Fibroblast of mammary gland (primary cell): ENCODE data around the gene TBX6.

Source experiments
- DNase-seq: peaks from one replicate; pipeline ENCODE4 v3.0.0-alpha.2; 2010; ENCODE audit warnings: low read depth
- H3K4me3 ChIP-seq: 2 replicates; pipeline ENCODE4 v1.5.1; 2011; ENCODE audit warnings: low read depth, mild to moderate bottlenecking, low read length, moderate library complexity; ENCODE audit not compliant: control insufficient read depth
- TF ChIP-seq, protein P1 (sequence below): conservative IDR thresholded peaks from 2 replicates; pipeline ENCODE4 v1.5.1; 2011; ENCODE audit warnings: low read depth, low read length, inconsistent platforms; ENCODE audit not compliant: control insufficient read depth, insufficient read depth

TBX6 gene

DNA sequence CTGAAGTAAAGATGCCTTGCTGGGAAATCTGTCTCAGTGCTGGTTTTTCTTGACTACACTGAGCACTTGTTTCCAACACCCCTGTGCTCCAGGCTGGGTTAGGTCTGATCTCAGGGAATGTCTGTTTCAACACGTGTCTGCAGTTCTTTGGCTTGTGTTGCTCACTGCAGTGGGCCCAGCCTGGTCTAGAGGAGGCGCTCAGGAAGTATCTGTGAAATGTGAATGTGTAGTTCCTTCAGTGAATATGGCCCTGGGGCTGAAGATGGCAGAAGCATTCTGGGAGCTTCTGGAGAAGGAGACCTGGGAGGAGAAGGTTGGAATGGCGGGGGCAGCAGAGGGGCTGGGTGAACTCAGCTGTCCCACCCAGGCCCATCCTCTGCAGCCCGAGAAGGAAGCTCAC is 12.4 kb upstream of the TBX6 start:
- DNase-seq, result no peak
- TF ChIP-seq, protein P1, sequence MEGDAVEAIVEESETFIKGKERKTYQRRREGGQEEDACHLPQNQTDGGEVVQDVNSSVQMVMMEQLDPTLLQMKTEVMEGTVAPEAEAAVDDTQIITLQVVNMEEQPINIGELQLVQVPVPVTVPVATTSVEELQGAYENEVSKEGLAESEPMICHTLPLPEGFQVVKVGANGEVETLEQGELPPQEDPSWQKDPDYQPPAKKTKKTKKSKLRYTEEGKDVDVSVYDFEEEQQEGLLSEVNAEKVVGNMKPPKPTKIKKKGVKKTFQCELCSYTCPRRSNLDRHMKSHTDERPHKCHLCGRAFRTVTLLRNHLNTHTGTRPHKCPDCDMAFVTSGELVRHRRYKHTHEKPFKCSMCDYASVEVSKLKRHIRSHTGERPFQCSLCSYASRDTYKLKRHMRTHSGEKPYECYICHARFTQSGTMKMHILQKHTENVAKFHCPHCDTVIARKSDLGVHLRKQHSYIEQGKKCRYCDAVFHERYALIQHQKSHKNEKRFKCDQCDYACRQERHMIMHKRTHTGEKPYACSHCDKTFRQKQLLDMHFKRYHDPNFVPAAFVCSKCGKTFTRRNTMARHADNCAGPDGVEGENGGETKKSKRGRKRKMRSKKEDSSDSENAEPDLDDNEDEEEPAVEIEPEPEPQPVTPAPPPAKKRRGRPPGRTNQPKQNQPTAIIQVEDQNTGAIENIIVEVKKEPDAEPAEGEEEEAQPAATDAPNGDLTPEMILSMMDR, result no peak
- no peak overlapping the region for H3K4me3 ChIP-seq

DNA sequence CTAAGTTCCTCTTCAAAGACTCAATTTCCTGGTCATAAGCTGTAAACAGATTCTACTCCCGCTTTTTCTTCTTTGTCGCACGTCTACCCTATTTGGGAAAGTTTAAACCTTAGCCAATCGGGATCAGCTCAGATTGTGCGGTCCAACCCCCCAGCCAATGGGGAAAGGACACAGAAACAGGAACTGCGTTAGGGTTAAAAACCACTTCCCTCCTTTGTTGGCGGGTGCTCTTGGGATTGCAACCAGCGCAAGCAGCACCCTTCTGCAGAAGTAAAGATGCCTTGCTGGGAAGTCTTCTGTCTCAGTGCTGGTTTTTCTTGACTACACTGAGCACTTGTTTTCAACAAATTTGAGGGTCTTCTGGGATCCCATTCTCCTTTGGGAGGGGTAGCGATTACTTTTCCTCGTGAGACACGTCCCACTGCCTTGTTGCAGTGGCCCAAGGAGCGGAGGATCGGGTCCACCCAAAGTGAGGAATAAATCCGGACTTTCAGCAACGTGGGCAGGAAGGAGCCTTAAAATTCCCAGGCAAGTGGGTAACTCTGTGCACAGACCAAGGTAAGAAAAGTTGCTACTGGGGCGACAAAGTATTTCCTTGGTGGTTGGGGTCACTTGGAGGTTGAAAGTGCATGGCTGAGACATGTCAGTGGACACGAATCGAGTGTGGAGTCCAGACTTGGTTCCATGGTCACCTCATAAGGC is 5.3 kb upstream of the TBX6 start:
- TF ChIP-seq, protein P1, result no peak
- H3K4me3 ChIP-seq, result no peak overlapping the region
- DNase-seq, result no peak

DNA sequence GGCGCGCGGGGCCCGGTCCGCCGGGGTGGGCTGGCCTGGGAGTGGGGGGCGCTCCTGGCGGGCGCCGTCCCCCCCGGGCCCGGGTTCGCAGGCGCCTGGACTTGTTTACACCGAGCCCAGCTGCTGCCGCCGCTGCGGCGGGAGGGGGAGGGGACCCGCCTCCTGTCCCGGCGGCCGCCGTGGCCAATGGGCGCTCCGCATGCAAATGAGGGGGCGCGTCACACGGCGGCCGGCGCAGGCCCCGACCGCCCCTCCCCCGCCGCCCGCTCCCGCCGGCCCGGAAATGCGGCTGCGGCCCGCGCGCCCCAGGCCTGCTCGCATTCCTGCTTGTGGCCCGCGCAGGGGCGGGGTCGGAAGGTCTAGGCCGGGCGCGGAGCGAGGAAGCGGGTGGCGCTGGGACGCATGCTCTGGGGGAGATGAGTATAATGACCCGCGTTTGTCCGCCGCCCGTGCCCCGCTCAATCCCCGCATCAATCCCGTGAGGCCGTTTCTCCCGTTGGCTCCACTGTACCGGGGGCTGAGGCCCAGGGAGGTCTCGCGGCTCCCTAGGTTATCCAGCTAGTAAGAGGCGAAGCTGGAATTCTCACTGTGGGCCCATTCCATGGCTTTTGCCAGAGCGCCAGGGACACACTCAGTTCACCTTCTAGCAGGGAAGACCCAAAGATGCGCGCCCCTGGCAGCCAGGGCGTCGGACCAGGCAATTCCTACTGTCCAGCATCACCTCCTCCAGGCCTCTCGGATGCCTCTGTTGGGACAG is 4.6 kb upstream of the TBX6 start, which contains the start of gene YPEL3:
YPEL3 (minus strand) TSS at position 109 of the 757 bp plus-strand sequence. CDS start 731 bp downstream, outside the sequence.
- TF ChIP-seq, protein P1, result no peak
- peak; percentile 79 for DNase-seq

DNA sequence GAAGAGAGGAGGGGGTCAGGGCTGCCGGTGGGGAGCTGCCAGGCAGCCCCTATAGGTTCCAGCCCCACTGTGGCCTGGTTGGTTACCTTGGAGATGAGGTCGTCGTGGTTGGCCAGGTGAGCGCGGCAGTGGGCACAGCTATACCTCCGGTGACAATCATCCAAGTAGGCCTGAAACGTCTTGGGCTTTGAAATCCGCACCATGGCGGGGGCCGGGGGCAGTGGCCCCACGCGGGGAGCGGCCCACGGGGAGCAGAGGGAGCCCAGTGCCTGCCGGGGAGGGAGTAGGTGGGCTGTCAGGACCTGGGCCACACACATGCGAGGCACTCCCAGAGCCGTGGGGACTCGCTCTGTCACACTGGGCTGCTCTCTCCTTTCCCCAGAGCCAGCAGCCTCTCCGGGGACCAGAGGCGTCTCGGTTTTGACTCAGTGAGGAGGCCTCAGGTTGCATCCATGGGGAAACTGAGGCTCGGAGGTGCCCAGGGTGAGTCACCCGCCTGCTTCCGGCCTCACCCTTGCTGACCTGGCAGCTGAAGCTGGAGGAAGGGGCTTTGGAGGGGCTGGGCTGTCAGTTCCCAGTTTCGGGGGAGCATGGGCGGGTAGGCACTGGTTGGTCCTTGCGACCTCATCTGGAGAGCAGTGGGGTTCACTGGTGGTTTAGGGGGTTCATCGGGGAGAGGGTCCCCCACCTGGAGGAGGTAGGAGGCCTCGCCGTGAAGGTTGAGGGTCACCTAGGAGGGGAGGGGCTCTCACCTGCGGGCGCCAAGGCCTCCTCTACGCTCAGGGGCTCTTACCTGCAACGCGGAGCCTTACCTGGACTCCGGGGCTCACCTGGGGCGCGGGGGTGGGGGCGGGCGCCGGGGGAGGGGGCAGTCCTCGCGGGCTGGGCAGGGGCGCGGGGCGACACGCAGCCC is 3.7 kb upstream of the TBX6 start:
- TF ChIP-seq, protein P1, result no peak
- peak overlapping the region; percentile 48 for H3K4me3 ChIP-seq
- no peak for DNase-seq

More for the DNA sequence above, 4.6 kb upstream of the TBX6 start, which contains the start of gene YPEL3:
- peak within 1 kb of the TSS; percentile 48 for H3K4me3 ChIP-seq

DNA sequence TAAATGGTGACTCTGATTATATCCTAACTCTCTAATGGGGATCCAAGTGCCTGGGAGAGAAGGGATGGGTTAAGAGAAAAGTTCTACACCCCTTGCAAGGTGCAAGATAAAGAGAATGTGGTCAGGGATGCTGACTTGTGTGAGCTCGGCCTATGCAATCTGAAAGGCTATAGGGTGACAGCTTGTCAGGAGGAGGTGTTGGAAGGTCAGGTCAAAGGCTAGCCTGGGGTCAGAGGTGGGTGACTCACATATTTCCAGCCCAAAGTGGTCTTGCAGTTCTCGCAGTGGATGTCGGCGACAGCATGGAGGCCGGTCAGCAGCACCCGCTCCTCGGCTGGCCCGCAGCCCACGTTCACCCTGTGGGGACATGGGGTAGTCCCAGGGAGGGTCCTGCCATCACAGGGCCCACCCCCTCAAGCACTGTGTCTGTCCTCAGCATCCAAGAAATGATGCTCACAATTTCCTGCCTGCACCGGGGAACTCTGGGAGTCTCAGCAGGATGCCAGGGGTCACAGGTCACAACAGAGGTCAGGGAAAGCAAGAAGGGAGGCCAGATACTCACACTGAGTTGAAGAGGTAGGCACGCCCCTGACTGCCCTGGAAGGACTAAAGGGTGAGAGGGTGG is 2.9 kb upstream of the TBX6 start:
- no peak for DNase-seq
- H3K4me3 ChIP-seq, result no peak overlapping the region
- TF ChIP-seq, protein P1, result no peak
